Activated CD4-positive, alpha-beta T cell treated with anti-CD3 and anti-CD28 coated beads, Interleukin-2, Interleukin-4, amounts not matched to agents 100 ng/mL and 50 ng/mL, durations not matched to agents 16 hours and 8 hours (primary cell): ENCODE measurements around the gene RNF121.
A peak's percentile ranks its signal among the peaks of the same experiment; 100 is the strongest.

Experiments used
- DNase-seq: peaks from one replicate; pipeline ENCODE4 v3.0.0-alpha.2; 2020; ENCODE audit warnings: low spot score

Gene RNF121

DNA sequence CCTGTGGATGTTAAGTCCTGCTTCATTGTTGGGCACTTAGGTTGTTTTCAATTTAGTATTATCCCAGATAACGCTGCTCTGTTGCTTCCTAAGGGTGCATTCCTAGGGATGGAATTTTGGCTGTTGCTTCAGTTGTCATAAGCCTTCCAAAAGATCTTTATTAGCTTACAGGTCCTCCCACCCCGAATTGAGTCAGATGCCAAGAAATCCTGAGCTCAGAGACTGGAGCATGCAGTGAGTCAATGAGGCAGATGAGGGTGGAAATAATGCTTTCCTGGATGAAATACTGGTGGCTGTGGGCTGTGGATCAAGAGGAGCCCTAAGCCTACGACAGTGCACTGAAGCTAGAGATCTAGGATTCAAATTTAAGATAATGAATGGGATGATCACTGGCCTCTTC is 59.2 kb downstream of the RNF121 start:
- DNase-seq: no peak

DNA sequence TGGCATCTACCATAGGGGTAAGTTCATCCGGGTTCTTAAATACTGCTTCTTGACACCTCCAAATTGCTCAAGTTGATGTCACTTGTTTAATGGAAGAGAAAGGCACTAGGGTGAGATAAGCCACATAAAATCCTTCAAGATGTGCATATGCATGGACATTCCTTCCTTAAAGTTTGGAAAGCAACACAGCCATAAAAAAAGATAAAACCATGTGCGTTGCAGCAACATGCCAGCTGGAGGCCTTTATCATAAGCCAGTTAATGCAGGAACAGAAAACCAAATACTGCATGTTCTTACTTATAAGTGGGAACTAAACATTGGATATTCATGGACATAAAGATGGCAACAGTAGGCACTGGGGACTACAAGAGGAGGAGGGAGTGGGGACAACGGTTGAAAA is 61.9 kb downstream of the RNF121 start:
- DNase-seq: no peak

- DNase-seq: no peak
Observed at GRCh38 chr11:71991494-71991893, 62.6 kb downstream of the RNF121 start.

DNA sequence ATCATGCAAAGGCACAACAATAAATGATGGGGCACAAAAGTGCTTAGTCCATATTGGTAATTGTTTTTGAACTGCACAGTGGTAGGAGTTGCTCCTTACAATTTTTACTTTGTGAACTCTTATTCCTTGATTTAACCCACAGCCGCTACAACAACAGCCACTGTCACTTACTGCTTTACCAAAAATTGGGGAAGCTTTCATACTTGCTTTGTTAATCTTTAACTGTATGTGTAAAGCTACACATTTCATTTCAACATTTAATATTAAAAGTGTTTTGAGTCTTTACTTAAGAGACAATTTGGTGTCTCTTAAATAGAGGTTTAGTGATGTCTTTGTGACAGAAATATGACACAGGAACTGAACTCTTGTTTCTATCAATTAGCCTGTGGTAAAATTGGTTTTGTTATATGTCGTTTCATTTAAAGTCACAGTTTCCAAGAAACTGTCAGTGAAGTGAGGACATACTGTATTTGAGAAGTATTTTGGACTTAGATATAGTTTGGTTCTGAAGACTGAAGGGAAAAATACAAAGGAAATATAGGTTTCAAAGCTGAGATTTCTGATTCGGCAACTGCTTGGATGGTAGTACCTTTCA is 63.4 kb downstream of the RNF121 start:
- DNase-seq: no peak

DNA sequence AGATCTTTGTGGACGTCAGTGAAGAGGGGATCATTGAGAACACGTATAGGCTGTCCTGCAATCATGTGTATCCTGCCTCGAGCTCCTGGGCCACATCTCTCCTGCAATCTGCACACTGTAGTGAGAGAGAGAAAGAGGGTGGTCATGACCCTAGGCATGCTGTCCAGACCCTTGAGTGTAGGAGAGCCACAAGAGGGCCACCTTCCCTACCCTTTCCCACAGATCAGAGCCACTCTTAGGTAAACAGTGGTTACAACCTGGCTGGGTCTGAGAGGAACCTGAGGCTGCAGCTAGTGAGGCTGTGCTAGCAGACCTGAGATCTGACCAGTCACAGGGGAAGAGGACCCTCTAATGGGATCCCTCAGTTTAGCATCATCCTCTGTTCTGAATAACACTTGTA is 65.9 kb downstream of the RNF121 start:
- no peak for DNase-seq

- DNase-seq: no peak
Observed at GRCh38 chr11:71995726-71996291, 67.0 kb downstream of the RNF121 start.

DNA sequence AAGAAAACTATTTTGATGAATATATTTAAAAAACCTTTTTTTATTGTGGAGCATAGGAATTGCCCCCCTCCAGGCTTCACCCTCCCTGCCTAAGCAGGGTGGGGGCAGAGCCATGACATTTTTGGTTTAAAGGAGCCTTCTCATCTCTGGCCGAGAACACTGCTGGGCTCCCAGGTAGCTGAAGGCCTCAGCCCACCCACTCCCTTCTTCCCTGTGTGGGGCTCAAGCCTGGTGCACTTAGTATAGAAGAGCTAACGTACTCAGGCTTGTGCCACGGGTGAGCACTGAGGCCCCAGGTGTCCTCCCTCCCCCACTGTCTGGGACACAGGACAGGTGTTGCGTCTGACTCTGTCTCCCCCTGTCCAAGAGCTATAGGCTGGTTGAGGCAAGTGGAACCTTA is 67.7 kb downstream of the RNF121 start:
- no peak for DNase-seq

DNA sequence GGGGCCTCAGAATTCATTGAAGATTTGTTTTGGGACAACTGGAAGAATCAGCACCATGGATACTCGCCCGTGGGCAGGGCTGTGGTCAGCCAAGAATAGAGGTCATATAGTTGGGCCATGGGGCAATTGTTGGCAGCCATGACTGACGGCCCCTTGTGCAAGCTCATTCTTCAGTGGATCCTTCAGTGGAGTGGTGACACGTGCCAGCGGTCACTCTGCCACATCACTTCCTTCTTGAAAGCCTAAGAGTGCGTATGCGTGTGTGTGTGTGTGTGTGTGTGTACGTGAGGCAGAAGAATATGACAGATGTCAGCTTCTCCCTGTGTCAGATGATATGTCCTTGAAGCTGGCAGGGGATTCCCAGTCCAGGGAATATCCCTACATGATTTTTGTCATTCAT is 68.1 kb downstream of the RNF121 start:
- DNase-seq: no peak

DNA sequence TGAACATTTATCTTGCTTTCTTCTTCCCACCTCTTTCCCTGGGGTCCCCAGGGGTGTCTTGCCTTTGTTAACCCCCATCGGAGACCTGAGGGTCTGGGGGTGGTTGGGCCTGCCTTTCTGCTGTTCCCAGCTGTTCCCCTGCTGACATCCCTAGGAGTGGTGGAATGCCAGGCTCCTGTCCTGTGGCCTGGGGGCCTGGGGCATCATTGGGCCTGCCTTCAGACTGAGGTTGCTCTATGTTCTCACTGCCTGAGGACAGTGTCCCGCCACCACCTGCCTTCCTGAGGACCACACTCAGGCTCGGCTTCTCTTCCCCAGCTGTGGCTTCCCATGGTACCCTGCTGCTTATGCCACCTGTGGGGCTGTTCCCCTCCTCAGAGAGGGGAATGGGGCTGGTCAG is 68.7 kb downstream of the RNF121 start:
- no peak for DNase-seq

- no peak for DNase-seq
Observed at GRCh38 chr11:71998061-71998460, 69.2 kb downstream of the RNF121 start.

GRCh38 chr11:71998649-71999310 is 69.9 kb downstream of the RNF121 start, which contains the start of gene IL18BP:
IL18BP (plus strand) TSS chr11:71998909; CDS start chr11:71999985, 1,076 bp downstream.
- peak; percentile 44 for DNase-seq

- DNase-seq: no peak
Observed at GRCh38 chr11:71999362-71999761, 70.5 kb downstream of the RNF121 start.

GRCh38 chr11:71999798-72000197 is 71.0 kb downstream of the RNF121 start:
- DNase-seq: no peak

DNA sequence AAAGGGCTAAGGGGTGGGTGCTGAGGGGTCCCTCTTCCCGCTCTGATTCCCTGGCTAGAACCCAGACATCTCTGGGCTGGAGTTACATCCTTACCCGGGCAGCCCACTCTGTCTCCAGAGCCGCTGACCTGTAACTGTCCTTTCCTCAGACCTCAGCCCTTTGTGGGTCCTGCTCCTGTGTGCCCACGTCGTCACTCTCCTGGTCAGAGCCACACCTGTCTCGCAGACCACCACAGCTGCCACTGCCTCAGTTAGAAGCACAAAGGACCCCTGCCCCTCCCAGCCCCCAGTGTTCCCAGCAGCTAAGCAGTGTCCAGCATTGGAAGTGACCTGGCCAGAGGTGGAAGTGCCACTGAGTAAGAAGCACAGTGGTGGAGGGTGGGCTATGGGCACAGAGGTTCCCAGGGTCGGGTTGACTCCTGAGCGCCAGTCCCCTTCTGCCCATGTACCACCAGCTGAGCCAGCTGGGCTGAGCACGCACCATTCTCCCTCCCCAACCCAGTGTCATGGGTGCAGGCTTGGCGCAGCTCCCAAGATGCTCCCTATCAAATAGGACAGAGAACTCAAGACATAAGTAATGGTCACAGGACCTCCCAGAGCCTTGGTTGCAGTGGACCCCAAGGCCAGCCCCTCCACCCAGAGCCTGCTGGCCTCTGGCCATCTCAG is 71.5 kb downstream of the RNF121 start:
- no peak for DNase-seq

DNA sequence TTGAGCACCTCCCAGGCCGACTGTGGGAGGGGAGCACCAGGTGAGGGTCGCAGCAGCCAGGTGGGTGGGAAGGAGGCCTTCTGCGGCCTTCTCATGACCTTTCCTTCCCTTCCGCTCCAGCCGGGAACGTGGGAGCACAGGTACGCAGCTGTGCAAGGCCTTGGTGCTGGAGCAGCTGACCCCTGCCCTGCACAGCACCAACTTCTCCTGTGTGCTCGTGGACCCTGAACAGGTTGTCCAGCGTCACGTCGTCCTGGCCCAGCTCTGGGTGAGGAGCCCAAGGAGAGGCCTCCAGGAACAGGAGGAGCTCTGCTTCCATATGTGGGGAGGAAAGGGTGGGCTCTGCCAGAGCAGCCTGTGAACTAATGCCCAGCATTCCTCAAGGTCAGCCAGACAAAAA is 72.4 kb downstream of the RNF121 start:
- no peak for DNase-seq

DNA sequence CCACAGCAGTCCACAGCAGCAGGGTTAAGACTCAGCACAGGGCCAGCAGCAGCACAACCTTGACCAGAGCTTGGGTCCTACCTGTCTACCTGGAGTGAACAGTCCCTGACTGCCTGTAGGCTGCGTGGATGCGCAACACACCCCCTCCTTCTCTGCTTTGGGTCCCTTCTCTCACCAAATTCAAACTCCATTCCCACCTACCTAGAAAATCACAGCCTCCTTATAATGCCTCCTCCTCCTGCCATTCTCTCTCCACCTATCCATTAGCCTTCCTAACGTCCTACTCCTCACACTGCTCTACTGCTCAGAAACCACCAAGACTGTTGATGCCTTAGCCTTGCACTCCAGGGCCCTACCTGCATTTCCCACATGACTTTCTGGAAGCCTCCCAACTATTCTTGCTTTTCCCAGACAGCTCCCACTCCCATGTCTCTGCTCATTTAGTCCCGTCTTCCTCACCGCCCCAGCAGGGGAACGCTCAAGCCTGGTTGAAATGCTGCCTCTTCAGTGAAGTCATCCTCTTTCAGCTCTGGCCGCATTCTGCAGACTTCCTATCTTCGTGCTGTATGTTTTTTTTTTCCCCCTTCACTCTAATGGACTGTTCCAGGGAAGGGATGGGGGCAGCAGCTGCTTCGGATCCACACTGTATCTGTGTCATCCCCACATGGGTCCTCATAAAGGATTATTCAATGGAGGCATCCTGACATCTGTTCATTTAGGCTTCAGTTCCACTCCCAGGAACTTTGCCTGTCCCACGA is 73.2 kb downstream of the RNF121 start:
- no peak for DNase-seq

DNA sequence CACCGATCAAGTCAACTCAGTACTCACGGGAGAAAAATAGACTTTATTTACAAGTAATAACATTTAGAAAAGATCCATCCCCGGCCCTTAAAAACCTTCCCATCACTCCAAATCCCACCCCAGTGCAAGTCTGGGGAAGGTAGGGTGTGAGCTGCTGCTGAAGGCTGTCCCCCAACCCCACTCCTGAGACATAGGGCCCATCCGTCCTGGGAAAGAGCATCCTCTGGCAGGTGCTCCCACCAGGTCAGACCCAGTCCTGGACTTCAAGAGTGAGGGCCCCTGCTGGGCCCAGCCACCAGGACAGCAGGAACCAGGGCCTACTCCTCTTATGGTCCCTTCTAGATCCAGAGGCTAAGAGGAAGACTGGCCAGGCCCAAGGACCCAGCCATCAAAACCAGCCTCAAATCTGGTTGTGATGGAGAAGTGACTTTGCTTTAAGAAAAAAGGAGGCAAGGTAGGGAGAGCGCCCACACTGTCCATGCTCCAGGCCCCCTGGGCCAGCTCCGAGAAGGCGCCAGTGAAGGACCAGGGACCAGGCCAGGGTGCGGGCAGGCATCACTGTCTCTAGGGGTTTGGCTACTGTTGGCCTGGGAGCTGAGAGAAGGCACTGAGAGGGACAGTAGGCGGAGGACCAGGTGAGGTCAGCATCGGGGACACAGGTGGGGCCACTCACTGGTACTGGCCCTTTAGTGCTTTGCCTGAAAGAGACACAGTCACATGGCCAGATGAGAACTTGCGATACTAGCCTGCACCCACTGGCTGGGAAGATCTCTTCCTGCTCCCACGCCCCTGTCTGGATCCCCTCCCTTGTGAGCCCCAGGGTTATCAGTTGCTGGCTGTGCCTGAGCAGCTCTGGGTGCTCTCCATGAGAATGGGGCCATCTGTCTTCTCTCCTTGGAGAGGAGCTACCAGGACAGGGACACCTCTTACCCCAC is 74.3 kb downstream of the RNF121 start:
- DNase-seq: no peak

DNA sequence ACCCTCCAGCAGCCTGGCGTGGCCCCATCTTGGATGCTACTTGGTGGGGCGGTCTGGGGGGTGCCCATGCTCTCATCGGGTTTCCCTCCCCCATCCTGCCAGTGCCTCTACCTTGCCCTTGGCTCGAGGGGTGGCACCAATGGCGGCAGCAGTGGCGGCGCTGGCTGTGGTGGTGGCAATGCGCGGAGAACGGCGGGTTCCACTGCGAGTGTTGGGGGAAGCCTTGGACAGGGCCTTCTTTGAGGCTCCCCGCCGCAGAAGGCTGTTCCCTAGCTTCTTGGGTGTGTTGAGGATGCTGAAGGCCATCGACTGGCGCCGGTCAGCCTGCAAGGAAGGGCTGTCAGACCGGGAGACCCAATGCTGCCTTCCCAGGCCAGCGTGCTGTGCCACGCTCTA is 74.9 kb downstream of the RNF121 start:
- no peak for DNase-seq

- no peak for DNase-seq
Observed at GRCh38 chr11:72004515-72005346, 75.9 kb downstream of the RNF121 start.
